GM23338 (cell line): ENCODE data around the gene VCL.

Experiments
- CREB1 ChIP-seq: fragments of 250-450 bp; sonication (Bioruptor Pico); IDR thresholded peaks from 2 replicates; pipeline ENCODE4 v1.5.0; 2020; ENCODE audit warnings: low read depth, mild to moderate bottlenecking, moderate library complexity
- CTCF ChIP-seq, 2 experiments: fragments of 200-600 bp in 1 of 2; sonication (generic) in 1 of 2; conservative IDR thresholded peaks; 2 replicates each; pipeline versions ENCODE4 v1.5.1 to v1.6.1; 2016 to 2017; ENCODE audit warnings: antibody characterized with exemption in 2 of 2, low read depth in 2 of 2, mild to moderate bottlenecking in 2 of 2, moderate library complexity in 1 of 2
- ETS1 ChIP-seq: IDR thresholded peaks from 2 replicates; pipeline ENCODE4 v1.6.1; 2016; ENCODE audit warnings: antibody characterized with exemption
- EZH2 ChIP-seq: fragments of 200-600 bp; sonication (generic); IDR thresholded peaks from one replicate; pipeline ENCODE4 v1.8.0; 2017; ENCODE audit warnings: antibody characterized with exemption, mild to moderate bottlenecking, low read depth; ENCODE audit not compliant: unreplicated experiment
- EZH2phosphoT487 ChIP-seq: fragments of 200-600 bp; sonication (generic); IDR thresholded peaks from one replicate; pipeline ENCODE4 v1.8.1; 2018; ENCODE audit warnings: antibody characterized with exemption; ENCODE audit not compliant: unreplicated experiment
- NANOG ChIP-seq: IDR thresholded peaks from 2 replicates; pipeline ENCODE4 v1.6.1; 2016; ENCODE audit warnings: antibody characterized with exemption, borderline replicate concordance
- POLR2AphosphoS5 ChIP-seq: IDR thresholded peaks from 2 replicates; pipeline ENCODE4 v1.6.1; 2016; ENCODE audit warnings: antibody characterized with exemption, low read depth
- REST ChIP-seq: IDR thresholded peaks from one replicate; pipeline ENCODE4 v1.6.1; 2018; ENCODE audit warnings: antibody characterized with exemption; ENCODE audit not compliant: unreplicated experiment
- STAT1 ChIP-seq: IDR thresholded peaks from one replicate; pipeline ENCODE4 v1.6.1; 2016; ENCODE audit warnings: antibody characterized with exemption; ENCODE audit not compliant: unreplicated experiment
- ZNF114 ChIP-seq: fragments of 250-450 bp; sonication (Bioruptor Pico); IDR thresholded peaks from 2 replicates; pipeline ENCODE4 v1.5.0; 2020; ENCODE audit warnings: mild to moderate bottlenecking, moderate library complexity
- ZNF462 ChIP-seq: fragments of 250-450 bp; sonication (Bioruptor Pico); IDR thresholded peaks from 2 replicates; pipeline ENCODE4 v1.5.0; 2020; ENCODE audit warnings: mild to moderate bottlenecking, moderate library complexity

- TF ChIP-seq POLR2AphosphoS5 (no peak), CTCF (conservative IDR thresholded peaks at IDR 0.05; ENCODE audit: low read depth in 2 of 2) (no peak), REST (no peak), NANOG (no peak), ZNF462 (CRISPR knock-in tag) (no peak), EZH2 (no peak), EZH2phosphoT487 (no peak), CREB1 (CRISPR knock-in tag) (no peak), ETS1 (no peak), STAT1 (no peak), ZNF114 (CRISPR knock-in tag) (no peak)
Observed at GRCh38 chr10:74040200-74041126, 42.5 kb downstream of the VCL start.
